Measurements from ENCODE around the gene NT5C2. TPM values are rescaled to one million over a fixed set of nuclear protein-coding genes. Genes with fewer than 3 reads are reported as not detected.

Gene NT5C2
- total and polyA plus RNA-seq, 2 of the 4 experiments (the other 2 are of a cell fraction) = 60.0 to 65.1 TPM

DNA sequence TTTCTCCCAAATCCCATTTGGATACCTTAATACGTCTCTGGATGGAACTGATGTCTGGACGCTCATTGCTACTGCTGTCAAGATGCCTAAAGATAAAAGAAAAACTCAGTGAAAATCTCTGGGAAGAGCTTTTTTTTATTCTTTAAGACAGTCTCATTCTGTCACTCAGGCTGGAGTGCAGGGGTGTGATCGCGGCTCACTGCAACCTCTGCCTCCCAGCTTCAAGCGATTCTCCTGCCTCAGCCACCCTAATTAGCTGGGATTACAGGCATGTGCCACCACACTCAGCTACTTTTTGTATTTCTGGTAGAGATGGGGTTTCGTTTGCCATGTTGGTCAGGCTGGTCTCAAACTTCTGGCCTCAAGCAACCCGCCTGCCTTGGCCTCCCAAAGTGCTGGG lies 102.2 kb downstream of the NT5C2 start:
- no peak overlapping the region for H3K14ac ChIP-seq (replicated peaks; ENCODE audit: low read depth, low read length)
- no peak overlapping the region for H4K91ac ChIP-seq (ENCODE audit: insufficient read depth, low read depth, low read length)
- no peak overlapping the region for H2AFZ ChIP-seq (replicated peaks; ENCODE audit: low read length, poor library complexity)
- H2BK15ac ChIP-seq (ENCODE audit: low read depth, low read length) = no peak overlapping the region
- peaks cover 18% of the 10 kb centered on the region; the same call in 1 of the 2 replicates for H4K20me1 ChIP-seq (ENCODE audit: insufficient read depth, low read length)
- no peak for DNase-seq
- H4K8ac ChIP-seq (ENCODE audit: low read depth in 2 of 2, low read length in 2 of 2) = no peak overlapping the region
- H3K27ac ChIP-seq (ENCODE audit: insufficient read depth, low read length) = no peak overlapping the region
- no peak overlapping the region for H3K56ac ChIP-seq (ENCODE audit: extremely low read depth, insufficient read depth, low read length)
- WGBS, 2 experiments (ENCODE audit: extremely low coverage in 2 of 2, insufficient read length in 1 of 2) = no CpG with 5 or more reads among the region's 7 CpGs
- peaks cover 53% of the 10 kb centered on the region for H3K36me3 ChIP-seq (ENCODE audit: control insufficient read depth, insufficient read depth, low read length)
- dilution Hi-C loops (cut with HindIII; ENCODE audit: low sequenced_read_pairs, unreplicated experiment) = no loop called here
- H2BK5ac ChIP-seq (ENCODE audit: low read depth, low read length, poor library complexity, severe bottlenecking) = no peak overlapping the region
- no peak overlapping the region for H4K5ac ChIP-seq (ENCODE audit: low read depth, low read length)
- no peak for ATAC-seq (ENCODE audit: low read depth)
- H3K4me1 ChIP-seq (ENCODE audit: control insufficient read depth, insufficient read depth, low read length) = peaks cover 7% of the 10 kb centered on the region
- BruUV-seq (replicated peaks) = no TSS peak
- H2BK120ac ChIP-seq (ENCODE audit: low read depth, low read length) = no peak overlapping the region
- H2AK5ac ChIP-seq (ENCODE audit: low read depth, low read length) = no peak overlapping the region
- H2BK20ac ChIP-seq (ENCODE audit: low read depth, low read length) = no peak overlapping the region
- intact Hi-C loops (cut with micrococcal nuclease) = no loop called here
- ChIA-PET POLR2A (ENCODE audit: unreplicated experiment) (no interaction called here), CTCF (no interaction called here)
- peaks cover 12% of the 10 kb centered on the region for H3K9me1 ChIP-seq (ENCODE audit: insufficient read depth, low read length)
- TF ChIP-seq FOS (IDR thresholded peaks at IDR 0.05; ENCODE audit: low read depth, low read length) = no peak
- TF ChIP-seq RCOR1 (IDR thresholded peaks at IDR 0.05; ENCODE audit: insufficient replicate concordance, low read length) = no peak
- no peak for TF ChIP-seq RFX5 (IDR thresholded peaks at IDR 0.05; ENCODE audit: low read depth, low read length)
- no peak for TF ChIP-seq SMC3 (IDR thresholded peaks at IDR 0.05; ENCODE audit: low read depth, low read length)
- TF ChIP-seq, protein P1, sequence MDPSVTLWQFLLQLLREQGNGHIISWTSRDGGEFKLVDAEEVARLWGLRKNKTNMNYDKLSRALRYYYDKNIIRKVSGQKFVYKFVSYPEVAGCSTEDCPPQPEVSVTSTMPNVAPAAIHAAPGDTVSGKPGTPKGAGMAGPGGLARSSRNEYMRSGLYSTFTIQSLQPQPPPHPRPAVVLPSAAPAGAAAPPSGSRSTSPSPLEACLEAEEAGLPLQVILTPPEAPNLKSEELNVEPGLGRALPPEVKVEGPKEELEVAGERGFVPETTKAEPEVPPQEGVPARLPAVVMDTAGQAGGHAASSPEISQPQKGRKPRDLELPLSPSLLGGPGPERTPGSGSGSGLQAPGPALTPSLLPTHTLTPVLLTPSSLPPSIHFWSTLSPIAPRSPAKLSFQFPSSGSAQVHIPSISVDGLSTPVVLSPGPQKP (IDR thresholded peaks at IDR 0.05; ENCODE audit: borderline replicate concordance, low read depth, low read length) = no peak
- TF ChIP-seq BHLHE40 (IDR thresholded peaks at IDR 0.05; ENCODE audit: low read depth, low read length) = no peak
- TF ChIP-seq POLR2A (IDR thresholded peaks at IDR 0.05; ENCODE audit: low read depth, low read length) = no peak
- no peak for TF ChIP-seq CTCF (conservative IDR thresholded peaks at IDR 0.05; ENCODE audit: low read depth, low read length)
- no peak for TF ChIP-seq CEBPB (IDR thresholded peaks at IDR 0.05; ENCODE audit: low read depth, low read length)
- no peak for TF ChIP-seq NFE2L2 (IDR thresholded peaks at IDR 0.05; ENCODE audit: low read depth, low read length)
- no peak for TF ChIP-seq MXI1 (IDR thresholded peaks at IDR 0.05; ENCODE audit: borderline replicate concordance, low read depth, low read length)
- TF ChIP-seq USF2 (IDR thresholded peaks at IDR 0.05; ENCODE audit: low read depth, low read length) = no peak
- TF ChIP-seq MAZ (IDR thresholded peaks at IDR 0.05; ENCODE audit: borderline replicate concordance, low read depth, low read length) = no peak
- no peak for TF ChIP-seq RAD21 (IDR thresholded peaks at IDR 0.05; ENCODE audit: low read length)
- no peak for TF ChIP-seq MAFK (IDR thresholded peaks at IDR 0.05; ENCODE audit: low read depth, low read length)
- TF ChIP-seq CHD1 (IDR thresholded peaks at IDR 0.05; ENCODE audit: low read depth, low read length) = no peak
- no peak overlapping the region for H3K4me2 ChIP-seq (ENCODE audit: low read depth, low read length)
- no peaks in the 10 kb centered on the region for H3K27me3 ChIP-seq (ENCODE audit: control insufficient read depth, insufficient read depth, low read length)
- no peak overlapping the region for H3K9ac ChIP-seq (ENCODE audit: low read depth, low read length)
- H3K9me3 ChIP-seq (ENCODE audit: control insufficient read depth, insufficient read depth, low read length) = no peaks in the 10 kb centered on the region
- no peak overlapping the region for H3K4ac ChIP-seq (ENCODE audit: low read depth, low read length)
- in situ Hi-C loops (cut with MboI; ENCODE audit: low sequenced_read_pairs) = no loop called here
- H3K79me1 ChIP-seq (ENCODE audit: low read depth in 1 of 2, low read length in 2 of 2) = peaks cover 3 to 24% of the 10 kb centered on the region in 2 experiments; a peak in 2 of 4 replicates
- no peak overlapping the region for H3K18ac ChIP-seq (ENCODE audit: low read depth, low read length)
- H3K23ac ChIP-seq (ENCODE audit: low read depth, low read length) = no peak overlapping the region
- no peak overlapping the region for H2AK9ac ChIP-seq (replicated peaks; ENCODE audit: low read depth, low read length, poor library complexity)
- H3K4me3 ChIP-seq (ENCODE audit: insufficient read depth, low read depth, low read length) = no peak overlapping the region

Data from IMR-90 (cell line).